ENCODE results near the gene TOGARAM2. TPM values are rescaled to one million over a fixed set of nuclear protein-coding genes. Genes with fewer than 3 reads are reported as not detected.

Gene TOGARAM2
- total RNA-seq, 2 donors from 2014 or later, result 0.24 to 0.59 TPM

- H3K36me3 ChIP-seq, result no peaks in the 10 kb centered on the region
- no peak for TF ChIP-seq CTCF (IDR thresholded peaks at IDR 0.05)
- H3K4me1 ChIP-seq, result no peaks in the 10 kb centered on the region
Measured at GRCh38 chr2:28994679-28995078, 13.6 kb downstream of the TOGARAM2 start.

GRCh38 chr2:28995765-28996750 is 15.0 kb downstream of the TOGARAM2 start:
- TF ChIP-seq CTCF (IDR thresholded peaks at IDR 0.05), result no peak
- no peaks in the 10 kb centered on the region for H3K27me3 ChIP-seq
- no peak for DNase-seq
- no peaks in the 10 kb centered on the region for H3K9me3 ChIP-seq
- no peak overlapping the region for H3K4me3 ChIP-seq
- no peak overlapping the region for H3K9ac ChIP-seq (ENCODE audit: low read depth in 2 of 2, low read length in 2 of 2)
- intact Hi-C loops (cut with DNase I), result no loop called here
- H3K27ac ChIP-seq, result no peak overlapping the region
- H3K36me3 ChIP-seq, result no peaks in the 10 kb centered on the region
- H3K4me1 ChIP-seq, result no peaks in the 10 kb centered on the region

More at GRCh38 chr2:28994679-28995078, 13.6 kb downstream of the TOGARAM2 start:
- DNase-seq, result no peak
- no peaks in the 10 kb centered on the region for H3K27me3 ChIP-seq
- H3K4me3 ChIP-seq, result no peak overlapping the region
- no peaks in the 10 kb centered on the region for H3K9me3 ChIP-seq
- no peak overlapping the region for H3K9ac ChIP-seq (ENCODE audit: low read depth in 2 of 2, low read length in 2 of 2)
- intact Hi-C loops (cut with DNase I), result no loop called here
- no peak overlapping the region for H3K27ac ChIP-seq

DNA sequence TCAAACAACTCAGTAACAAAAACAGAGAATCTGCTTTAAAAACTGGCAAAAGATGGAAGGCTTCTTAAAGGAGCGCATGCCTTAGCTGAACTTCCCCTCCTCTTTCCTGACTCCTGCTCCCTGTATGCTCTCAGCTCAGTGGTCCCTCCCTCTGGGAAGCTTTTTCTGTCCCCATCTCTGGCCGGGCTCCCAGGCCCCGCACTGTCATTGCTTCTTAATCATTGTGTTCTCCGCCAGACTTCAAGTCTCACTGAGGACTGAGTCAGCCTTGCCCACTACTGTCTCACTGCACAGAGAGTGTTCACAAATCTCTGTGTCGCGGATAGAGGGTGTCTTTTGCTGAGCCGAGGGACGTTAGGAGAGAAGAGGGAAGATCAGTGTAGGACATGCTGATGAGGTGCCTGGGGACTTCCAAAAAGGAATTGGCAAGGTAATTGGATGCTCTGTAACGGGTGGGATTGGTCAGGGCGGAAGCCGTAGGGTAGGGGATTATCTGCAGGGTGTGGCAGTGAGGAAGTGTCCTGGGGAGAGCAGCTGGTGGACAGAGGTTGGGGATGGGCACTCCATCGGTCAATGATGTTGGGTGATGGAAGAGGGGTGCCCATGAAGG is 16.2 kb downstream of the TOGARAM2 start:
- H3K36me3 ChIP-seq, result no peaks in the 10 kb centered on the region
- H3K4me3 ChIP-seq, result no peak overlapping the region
- DNase-seq, result no peak
- no peaks in the 10 kb centered on the region for H3K27me3 ChIP-seq
- TF ChIP-seq CTCF (IDR thresholded peaks at IDR 0.05), result no peak
- no peak overlapping the region for H3K9ac ChIP-seq (ENCODE audit: low read depth in 2 of 2, low read length in 2 of 2)
- H3K4me1 ChIP-seq, result no peaks in the 10 kb centered on the region
- no peak overlapping the region for H3K27ac ChIP-seq
- no peaks in the 10 kb centered on the region for H3K9me3 ChIP-seq
- intact Hi-C loops (cut with DNase I), result no loop called here

DNA sequence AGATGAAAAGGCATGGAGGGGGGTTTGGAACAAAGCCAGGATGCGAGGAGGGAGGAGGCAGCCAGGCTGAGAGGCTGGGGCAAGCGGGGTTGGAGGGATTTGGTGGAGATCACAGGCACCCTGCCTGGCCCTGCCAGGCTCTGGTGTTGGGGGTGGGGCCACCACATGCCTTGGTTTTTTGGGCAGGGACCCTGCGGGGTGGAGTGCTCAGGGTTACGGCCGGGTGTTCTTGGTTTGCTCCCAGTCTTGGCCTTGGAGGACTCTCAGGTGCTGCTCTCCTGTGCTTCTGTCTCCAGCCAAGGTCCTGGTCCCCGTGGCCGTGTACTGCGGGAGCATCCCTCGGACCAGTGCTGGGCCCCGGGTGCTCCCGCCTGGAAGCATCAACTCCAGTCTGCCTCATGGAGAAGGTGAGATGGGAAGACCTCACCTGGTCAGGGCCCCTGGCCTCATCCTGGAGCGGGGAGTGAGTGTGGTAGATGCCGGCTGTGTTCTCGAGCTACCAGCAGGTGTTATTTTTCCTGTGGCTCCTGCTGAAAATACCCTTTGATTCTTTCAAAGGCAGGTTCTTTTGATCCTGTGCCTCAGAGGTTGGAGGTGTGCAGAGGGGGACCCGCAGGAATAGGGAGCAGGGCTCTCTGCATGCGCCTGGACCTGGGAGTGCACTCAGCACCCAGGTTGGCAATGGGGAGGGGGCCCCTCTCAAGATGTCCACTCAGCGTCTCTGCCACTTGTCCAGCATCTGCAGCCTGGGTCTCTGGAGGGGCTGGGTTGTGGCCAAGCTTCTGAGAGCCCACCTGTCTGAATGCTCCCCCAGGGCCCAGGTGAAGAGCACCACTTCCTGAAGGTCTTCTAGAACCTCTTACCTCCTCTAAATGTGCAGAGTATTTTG is 17.0 kb downstream of the TOGARAM2 start:
- H3K27ac ChIP-seq, result no peak overlapping the region
- no peaks in the 10 kb centered on the region for H3K4me1 ChIP-seq
- intact Hi-C loops (cut with DNase I), result no loop called here

More for the DNA sequence above, 17.0 kb downstream of the TOGARAM2 start:
- no peak for DNase-seq
- TF ChIP-seq CTCF (IDR thresholded peaks at IDR 0.05), result no peak
- no peaks in the 10 kb centered on the region for H3K27me3 ChIP-seq
- no peaks in the 10 kb centered on the region for H3K36me3 ChIP-seq
- no peak overlapping the region for H3K9ac ChIP-seq (ENCODE audit: low read depth in 2 of 2, low read length in 2 of 2)
- no peak overlapping the region for H3K4me3 ChIP-seq
- no peaks in the 10 kb centered on the region for H3K9me3 ChIP-seq

All from colonic mucosa (tissue), 4 donors.